Measurements from ENCODE around the gene EVI5L.

EVI5L gene

GRCh38 chr19:7874076-7874896 lies 44.3 kb downstream of the EVI5L start, which contains the start of gene PRR36:
Gene PRR36, minus strand, starts transcription at chr19:7874390. Its CDS starts 701 bp downstream, at chr19:7873689.
- Mint-ChIP-seq H3K4me3 (peak within 1 kb of the TSS; percentile 61), H3K9me3 (no peaks in the 10 kb centered on the region), H3K36me3 (ENCODE audit: low read depth) (no peaks in the 10 kb centered on the region), H3K27me3 (ENCODE audit: low read depth) (peaks cover 43% of the 10 kb centered on the region), H3K4me1 (ENCODE audit: low read depth) (peaks cover 11% of the 10 kb centered on the region), H3K27ac (no peak within 1 kb of the TSS)
- no peak for DNase-seq (ENCODE audit: low spot score)

DNA sequence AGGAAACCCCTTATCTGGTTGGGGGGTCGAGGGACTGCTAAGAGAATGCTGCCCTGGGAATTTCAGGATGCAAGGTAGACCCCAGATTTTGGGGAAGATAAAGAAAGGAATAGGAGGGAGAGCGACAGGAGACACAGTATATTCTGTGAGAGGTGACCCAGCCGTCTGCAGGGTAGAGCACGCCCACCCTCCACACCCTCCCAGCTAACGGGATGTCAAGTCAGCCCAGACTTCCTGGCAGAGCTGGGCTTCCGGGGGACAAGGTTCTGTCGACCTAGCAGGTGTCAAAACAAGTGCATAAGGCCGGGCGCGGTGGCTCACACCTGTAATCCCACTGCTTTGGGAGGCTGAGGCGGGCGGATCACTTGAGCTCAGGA lies 44.9 kb downstream of the EVI5L start:
- no peak overlapping the region for H3K4me3 Mint-ChIP-seq

GRCh38 chr19:7877249-7877836 lies 47.3 kb downstream of the EVI5L start:
- H3K4me1 Mint-ChIP-seq (ENCODE audit: low read depth), result no peaks in the 10 kb centered on the region
- DNase-seq (ENCODE audit: low spot score), result no peak
- H3K9me3 Mint-ChIP-seq, result no peaks in the 10 kb centered on the region
- no peaks in the 10 kb centered on the region for H3K36me3 Mint-ChIP-seq (ENCODE audit: low read depth)
- no peak overlapping the region for H3K4me3 Mint-ChIP-seq
- H3K27ac Mint-ChIP-seq, result no peak overlapping the region
- H3K27me3 Mint-ChIP-seq (ENCODE audit: low read depth), result peaks cover 31% of the 10 kb centered on the region

More for the DNA sequence above, 44.9 kb downstream of the EVI5L start:
- no peak for DNase-seq (ENCODE audit: low spot score)
- Mint-ChIP-seq H3K27me3 (ENCODE audit: low read depth) (peaks cover 43% of the 10 kb centered on the region), H3K4me1 (ENCODE audit: low read depth) (peaks cover 11% of the 10 kb centered on the region), H3K27ac (no peak overlapping the region), H3K9me3 (no peaks in the 10 kb centered on the region), H3K36me3 (ENCODE audit: low read depth) (no peaks in the 10 kb centered on the region)

DNA sequence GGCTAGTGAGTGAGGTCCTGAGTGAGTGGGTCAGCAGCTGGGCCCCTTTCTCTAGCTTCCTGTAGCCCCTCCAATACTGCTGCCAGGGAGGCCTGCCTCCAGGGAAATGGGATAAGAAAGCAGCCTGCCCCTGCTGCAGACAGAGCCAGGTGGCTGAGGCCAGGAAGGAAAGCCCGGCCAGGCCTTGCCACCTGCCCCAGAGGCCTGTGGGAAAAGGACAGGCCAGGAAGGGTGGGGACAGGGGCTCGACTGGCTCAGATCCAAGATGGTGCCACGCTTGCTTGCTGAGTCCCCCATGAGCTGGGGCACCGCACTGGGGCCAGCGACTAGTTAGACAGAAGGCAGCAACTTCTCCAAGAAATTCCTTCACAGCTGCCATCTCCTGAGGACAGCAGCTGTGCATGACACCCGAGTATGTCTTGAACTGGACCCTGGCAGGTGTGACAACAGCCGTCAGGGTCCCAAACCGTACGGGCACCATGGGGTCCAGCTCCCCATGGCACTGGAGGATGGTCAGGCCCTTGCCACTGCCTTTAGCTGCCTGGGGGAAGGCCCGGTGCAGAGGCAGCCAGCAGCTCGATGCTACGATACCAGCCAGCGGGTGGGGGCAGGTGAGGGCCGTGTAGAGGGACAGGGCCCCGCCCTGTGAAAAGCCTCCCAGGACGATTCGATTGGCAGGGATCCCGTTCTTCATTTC lies 49.2 kb downstream of the EVI5L start:
- peaks cover 23% of the 10 kb centered on the region for H3K27me3 Mint-ChIP-seq (ENCODE audit: low read depth)

GRCh38 chr19:7879836-7880235 lies 49.8 kb downstream of the EVI5L start:
- no peaks in the 10 kb centered on the region for H3K36me3 Mint-ChIP-seq (ENCODE audit: low read depth)
- no peaks in the 10 kb centered on the region for H3K9me3 Mint-ChIP-seq
- no peak overlapping the region for H3K27ac Mint-ChIP-seq
- no peaks in the 10 kb centered on the region for H3K4me1 Mint-ChIP-seq (ENCODE audit: low read depth)
- H3K27me3 Mint-ChIP-seq (ENCODE audit: low read depth), result peaks cover 18% of the 10 kb centered on the region
- H3K4me3 Mint-ChIP-seq, result no peak overlapping the region
- no peak for DNase-seq (ENCODE audit: low spot score)

More for the DNA sequence above, 49.2 kb downstream of the EVI5L start:
- H3K36me3 Mint-ChIP-seq (ENCODE audit: low read depth), result no peaks in the 10 kb centered on the region
- DNase-seq (ENCODE audit: low spot score), result no peak
- H3K4me3 Mint-ChIP-seq, result no peak overlapping the region
- H3K9me3 Mint-ChIP-seq, result no peaks in the 10 kb centered on the region
- H3K4me1 Mint-ChIP-seq (ENCODE audit: low read depth), result no peaks in the 10 kb centered on the region
- no peak overlapping the region for H3K27ac Mint-ChIP-seq

GRCh38 chr19:7881910-7882309 lies 51.9 kb downstream of the EVI5L start:
- DNase-seq (ENCODE audit: low spot score), result no peak
- H3K9me3 Mint-ChIP-seq, result no peaks in the 10 kb centered on the region
- no peaks in the 10 kb centered on the region for H3K4me1 Mint-ChIP-seq (ENCODE audit: low read depth)
- H3K36me3 Mint-ChIP-seq (ENCODE audit: low read depth), result no peaks in the 10 kb centered on the region
- peaks cover 3% of the 10 kb centered on the region for H3K27me3 Mint-ChIP-seq (ENCODE audit: low read depth)
- no peak overlapping the region for H3K27ac Mint-ChIP-seq
- no peak overlapping the region for H3K4me3 Mint-ChIP-seq

- Mint-ChIP-seq H3K4me1 (ENCODE audit: low read depth) (no peaks in the 10 kb centered on the region), H3K27ac (no peak overlapping the region), H3K4me3 (no peak overlapping the region), H3K36me3 (ENCODE audit: low read depth) (no peaks in the 10 kb centered on the region), H3K27me3 (ENCODE audit: low read depth) (peaks cover 5% of the 10 kb centered on the region), H3K9me3 (no peaks in the 10 kb centered on the region)
- no peak for DNase-seq (ENCODE audit: low spot score)
These were observed 53.1 kb downstream of the EVI5L start for GRCh38 chr19:7883105-7883504.

- DNase-seq (ENCODE audit: low spot score), result no peak
- Mint-ChIP-seq H3K27me3 (ENCODE audit: low read depth) (peaks cover 9% of the 10 kb centered on the region), H3K4me3 (no peak overlapping the region), H3K27ac (no peak overlapping the region), H3K36me3 (ENCODE audit: low read depth) (no peaks in the 10 kb centered on the region), H3K4me1 (ENCODE audit: low read depth) (no peaks in the 10 kb centered on the region), H3K9me3 (no peaks in the 10 kb centered on the region)
These were observed 54.0 kb downstream of the EVI5L start for GRCh38 chr19:7883796-7884570.

GRCh38 chr19:7885818-7886217 lies 55.8 kb downstream of the EVI5L start:
- DNase-seq (ENCODE audit: low spot score), result no peak
- Mint-ChIP-seq H3K4me1 (ENCODE audit: low read depth) (no peaks in the 10 kb centered on the region), H3K9me3 (no peaks in the 10 kb centered on the region), H3K27me3 (ENCODE audit: low read depth) (peaks cover 9% of the 10 kb centered on the region), H3K36me3 (ENCODE audit: low read depth) (no peaks in the 10 kb centered on the region), H3K27ac (no peak overlapping the region), H3K4me3 (no peak overlapping the region)

- Mint-ChIP-seq H3K27me3 (ENCODE audit: low read depth) (peaks cover 9% of the 10 kb centered on the region), H3K4me3 (no peak overlapping the region), H3K4me1 (ENCODE audit: low read depth) (no peaks in the 10 kb centered on the region), H3K36me3 (ENCODE audit: low read depth) (no peaks in the 10 kb centered on the region), H3K9me3 (no peaks in the 10 kb centered on the region), H3K27ac (no peak overlapping the region)
- no peak for DNase-seq (ENCODE audit: low spot score)
These were observed 57.6 kb downstream of the EVI5L start for GRCh38 chr19:7887408-7888144.

DNA sequence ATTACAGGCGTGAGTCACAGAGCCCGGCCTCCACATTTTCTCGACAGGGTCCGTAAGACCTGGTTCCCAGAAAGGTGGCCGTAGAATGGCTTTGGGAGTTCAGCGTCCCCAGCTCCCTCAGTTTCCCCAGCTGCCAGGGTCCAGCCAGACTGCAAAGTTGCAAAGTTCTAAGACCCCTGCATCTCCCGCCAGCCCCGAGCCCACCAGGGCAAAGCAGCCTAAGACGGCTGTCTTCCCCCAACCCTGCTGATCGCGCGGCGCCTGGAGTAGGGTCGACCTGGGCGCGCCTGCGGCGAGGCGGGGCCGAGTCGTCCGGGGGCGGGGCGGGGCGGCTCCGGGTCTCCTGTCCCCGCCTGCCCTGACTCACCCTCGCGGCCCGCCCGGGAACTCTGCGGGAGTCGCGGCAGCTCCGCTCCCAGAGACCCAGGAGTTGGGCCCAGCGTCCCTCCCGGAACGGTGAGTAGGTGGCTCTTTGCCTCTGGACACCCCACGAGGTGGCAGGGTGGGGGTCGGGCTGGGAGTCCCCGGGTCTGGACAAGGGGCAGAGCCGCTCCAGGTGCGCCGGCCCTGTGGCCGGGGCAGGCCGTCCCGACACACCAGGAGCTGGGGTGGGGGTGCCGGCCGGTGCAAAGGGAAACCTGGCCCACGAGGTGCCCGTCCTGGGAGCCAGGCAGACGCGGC lies 58.3 kb downstream of the EVI5L start, which contains the start of gene LRRC8E:
Gene LRRC8E, plus strand, starts transcription at position 366 of the 681 bp plus-strand sequence. CDS start 7,094 bp downstream, outside the sequence.
- DNase-seq (ENCODE audit: low spot score), result peak; percentile 39
- Mint-ChIP-seq H3K36me3 (ENCODE audit: low read depth) (no peaks in the 10 kb centered on the region), H3K9me3 (no peaks in the 10 kb centered on the region), H3K27ac (no peak within 1 kb of the TSS), H3K4me3 (no peak within 1 kb of the TSS), H3K4me1 (ENCODE audit: low read depth) (no peaks in the 10 kb centered on the region), H3K27me3 (ENCODE audit: low read depth) (peaks cover 9% of the 10 kb centered on the region)

- no peaks in the 10 kb centered on the region for H3K36me3 Mint-ChIP-seq (ENCODE audit: low read depth)
- no peak for DNase-seq (ENCODE audit: low spot score)
- no peak overlapping the region for H3K27ac Mint-ChIP-seq
- H3K4me1 Mint-ChIP-seq (ENCODE audit: low read depth), result no peaks in the 10 kb centered on the region
- no peaks in the 10 kb centered on the region for H3K9me3 Mint-ChIP-seq
- H3K4me3 Mint-ChIP-seq, result no peak overlapping the region
- H3K27me3 Mint-ChIP-seq (ENCODE audit: low read depth), result peaks cover 9% of the 10 kb centered on the region
These were observed 58.8 kb downstream of the EVI5L start for GRCh38 chr19:7888826-7889217.

Data from T-helper 2 cell treated with Interferon-gamma antibody and Interleukin-4, amounts not matched to agents 5 μg/mL and 100 μg/mL, for 36 hours (primary cell).